GM06990 (cell line): ENCODE measurements around the gene NENF.

Experiments
- DNase-seq: peaks from one replicate; pipeline ENCODE4 v3.0.0-alpha.2; 2011; ENCODE audit not compliant: insufficient read length; ENCODE audit errors: extremely low read depth
- H3K27me3 ChIP-seq: replicated peaks from 2 replicates; pipeline ENCODE4 v1.6.0; 2011; ENCODE audit warnings: low read length; ENCODE audit not compliant: control insufficient read depth, insufficient read depth
- H3K36me3 ChIP-seq: 2 replicates; pipeline ENCODE4 v1.5.1; 2011; ENCODE audit warnings: low read length; ENCODE audit not compliant: control insufficient read depth, insufficient read depth
- H3K4me3 ChIP-seq: replicated peaks from 2 replicates; pipeline ENCODE4 v1.5.1; 2011; ENCODE audit warnings: low read depth, mild to moderate bottlenecking, control low read depth, low read length
- TF ChIP-seq, protein P1 (sequence below): IDR thresholded peaks from 2 replicates; pipeline ENCODE4 v1.5.1; 2011; ENCODE audit warnings: low read length, control low read depth, mild to moderate bottlenecking, inconsistent platforms; ENCODE audit not compliant: insufficient read depth, poor library complexity, severe bottlenecking

The NENF gene

DNA sequence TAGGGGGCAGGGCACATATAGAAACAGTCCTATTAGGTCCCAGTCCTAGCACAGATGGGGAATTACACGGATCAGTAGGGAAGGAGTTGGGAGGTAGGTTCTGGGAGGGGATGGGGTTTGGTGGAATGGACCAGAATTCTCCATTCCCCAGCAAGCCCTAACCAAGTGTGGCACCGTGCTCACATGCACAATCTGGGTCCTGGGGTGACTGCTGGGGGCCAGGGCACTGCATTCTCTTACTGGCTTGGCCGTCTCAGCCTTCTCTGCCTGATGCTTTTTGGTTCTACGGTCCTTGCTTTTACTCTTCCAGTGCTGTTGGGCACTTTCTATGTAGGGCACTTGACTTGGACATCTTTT, 53.9 kb downstream of the NENF start:
- Histone ChIP-seq H3K27me3 (no peaks in the 10 kb centered on the region), H3K4me3 (no peak overlapping the region), H3K36me3 (no peaks in the 10 kb centered on the region)
- no peak for DNase-seq
- TF ChIP-seq, protein P1, sequence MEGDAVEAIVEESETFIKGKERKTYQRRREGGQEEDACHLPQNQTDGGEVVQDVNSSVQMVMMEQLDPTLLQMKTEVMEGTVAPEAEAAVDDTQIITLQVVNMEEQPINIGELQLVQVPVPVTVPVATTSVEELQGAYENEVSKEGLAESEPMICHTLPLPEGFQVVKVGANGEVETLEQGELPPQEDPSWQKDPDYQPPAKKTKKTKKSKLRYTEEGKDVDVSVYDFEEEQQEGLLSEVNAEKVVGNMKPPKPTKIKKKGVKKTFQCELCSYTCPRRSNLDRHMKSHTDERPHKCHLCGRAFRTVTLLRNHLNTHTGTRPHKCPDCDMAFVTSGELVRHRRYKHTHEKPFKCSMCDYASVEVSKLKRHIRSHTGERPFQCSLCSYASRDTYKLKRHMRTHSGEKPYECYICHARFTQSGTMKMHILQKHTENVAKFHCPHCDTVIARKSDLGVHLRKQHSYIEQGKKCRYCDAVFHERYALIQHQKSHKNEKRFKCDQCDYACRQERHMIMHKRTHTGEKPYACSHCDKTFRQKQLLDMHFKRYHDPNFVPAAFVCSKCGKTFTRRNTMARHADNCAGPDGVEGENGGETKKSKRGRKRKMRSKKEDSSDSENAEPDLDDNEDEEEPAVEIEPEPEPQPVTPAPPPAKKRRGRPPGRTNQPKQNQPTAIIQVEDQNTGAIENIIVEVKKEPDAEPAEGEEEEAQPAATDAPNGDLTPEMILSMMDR, result no peak

GRCh38 chr1:212487286-212487685, 54.6 kb downstream of the NENF start:
- DNase-seq, result no peak
- TF ChIP-seq, protein P1, result no peak
- Histone ChIP-seq H3K36me3 (no peaks in the 10 kb centered on the region), H3K4me3 (no peak overlapping the region), H3K27me3 (no peaks in the 10 kb centered on the region)

- TF ChIP-seq, protein P1, result no peak
- no peak overlapping the region for H3K4me3 ChIP-seq
- DNase-seq, result no peak
- no peaks in the 10 kb centered on the region for H3K36me3 ChIP-seq
- H3K27me3 ChIP-seq, result no peaks in the 10 kb centered on the region
Measured at GRCh38 chr1:212487774-212488435, 55.2 kb downstream of the NENF start.

- peak; percentile 52 for DNase-seq
- Histone ChIP-seq H3K27me3 (no peaks in the 10 kb centered on the region), H3K36me3 (no peaks in the 10 kb centered on the region)
Measured at GRCh38 chr1:212488436-212489283, 55.9 kb downstream of the NENF start.

GRCh38 chr1:212489284-212489859, 56.7 kb downstream of the NENF start:
- Histone ChIP-seq H3K27me3 (no peaks in the 10 kb centered on the region), H3K36me3 (no peaks in the 10 kb centered on the region), H3K4me3 (no peak overlapping the region)
- no peak for DNase-seq
- TF ChIP-seq, protein P1, result no peak

More at GRCh38 chr1:212488436-212489283, 55.9 kb downstream of the NENF start:
- TF ChIP-seq, protein P1, result no peak
- H3K4me3 ChIP-seq, result no peak overlapping the region
